Glomerular endothelial cell (primary cell): ENCODE results near the gene MYADML2. TPM values are rescaled to one million over a fixed set of nuclear protein-coding genes. Genes with fewer than 3 reads are reported as not detected.
"Not testable (repeated sequence)": the region's sequence is repeated elsewhere in the genome, so short reads cannot be mapped to it uniquely, and the experiment has no call there.

Experiments used
- DNase-seq: peaks from one replicate; pipeline ENCODE4 v3.0.0-alpha.2; 2011; ENCODE audit warnings: low read depth, low spot score; ENCODE audit errors: extremely low read depth
- total RNA-seq: library from RNA; depleted of rRNA; stranded (reverse); fragments of >200 nt; gene quantifications from 2 replicates; pipeline ENCODE4 v1.2.3, GENCODE V29; 2015

MYADML2 gene
- total RNA-seq, 1 donor from 2014 or later = not detected

DNA sequence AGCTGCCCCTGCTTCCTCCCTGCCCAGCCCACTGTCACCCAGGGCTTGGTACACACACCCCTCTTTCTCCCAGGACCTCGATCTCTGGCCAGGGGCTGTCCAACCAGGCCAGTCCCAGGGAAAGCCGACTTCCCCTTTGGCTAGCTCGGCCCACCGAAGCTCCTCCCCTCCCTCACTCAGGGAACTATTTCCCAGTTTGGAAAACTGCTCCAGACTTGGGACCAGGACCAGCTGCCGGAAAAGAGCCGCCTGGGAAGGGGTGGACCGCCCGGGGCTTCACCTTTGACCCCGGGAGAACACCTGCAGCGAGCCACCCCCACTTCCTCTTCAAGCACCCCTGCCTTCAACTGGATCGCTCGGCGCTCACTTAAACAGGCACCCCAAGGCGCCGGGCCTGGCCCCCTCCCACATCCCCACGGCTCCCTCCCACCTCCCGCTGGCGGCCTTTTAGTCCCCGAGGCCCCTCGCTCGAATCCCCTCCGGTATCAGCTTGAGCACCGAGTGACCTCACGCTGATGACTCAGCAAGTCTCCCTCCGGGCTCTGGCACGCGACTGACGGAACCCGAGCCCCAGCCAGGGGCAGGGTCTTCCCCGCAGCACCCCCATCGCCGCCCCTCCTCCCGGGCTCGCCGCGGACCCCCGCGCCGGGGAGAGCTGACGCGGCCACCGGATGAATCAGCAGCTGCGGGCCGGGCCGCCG is 20.4 kb downstream of the MYADML2 start:
- peak; percentile 42 for DNase-seq

DNA sequence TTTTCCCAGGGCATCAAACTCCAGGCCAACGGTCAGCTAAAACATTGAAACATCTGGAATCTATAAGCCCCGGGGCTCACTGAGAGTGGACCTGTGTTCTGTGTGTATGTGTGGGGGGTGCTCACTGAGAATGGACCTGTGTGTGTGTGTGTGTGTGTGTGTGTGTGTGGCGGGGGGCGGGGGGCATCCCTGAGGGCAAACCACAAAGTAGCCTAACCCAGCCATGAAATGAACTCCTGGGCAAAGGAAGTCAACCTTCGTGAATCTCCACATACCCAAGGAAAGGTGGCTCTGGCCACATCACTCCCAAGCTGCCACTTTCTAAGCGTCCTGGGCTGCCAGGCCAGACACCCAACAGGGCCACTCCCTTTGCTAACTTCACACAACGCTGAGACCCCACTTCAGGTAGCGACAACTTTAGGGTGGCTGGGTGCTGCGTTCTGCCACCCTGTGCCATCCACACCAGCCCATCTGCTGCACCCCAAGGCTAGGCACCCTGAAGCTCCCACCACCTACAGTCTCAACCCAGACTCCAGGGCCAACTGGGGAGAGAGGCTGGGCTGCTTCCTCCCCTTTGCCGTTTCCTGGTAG is 21.1 kb downstream of the MYADML2 start:
- no peak for DNase-seq

DNA sequence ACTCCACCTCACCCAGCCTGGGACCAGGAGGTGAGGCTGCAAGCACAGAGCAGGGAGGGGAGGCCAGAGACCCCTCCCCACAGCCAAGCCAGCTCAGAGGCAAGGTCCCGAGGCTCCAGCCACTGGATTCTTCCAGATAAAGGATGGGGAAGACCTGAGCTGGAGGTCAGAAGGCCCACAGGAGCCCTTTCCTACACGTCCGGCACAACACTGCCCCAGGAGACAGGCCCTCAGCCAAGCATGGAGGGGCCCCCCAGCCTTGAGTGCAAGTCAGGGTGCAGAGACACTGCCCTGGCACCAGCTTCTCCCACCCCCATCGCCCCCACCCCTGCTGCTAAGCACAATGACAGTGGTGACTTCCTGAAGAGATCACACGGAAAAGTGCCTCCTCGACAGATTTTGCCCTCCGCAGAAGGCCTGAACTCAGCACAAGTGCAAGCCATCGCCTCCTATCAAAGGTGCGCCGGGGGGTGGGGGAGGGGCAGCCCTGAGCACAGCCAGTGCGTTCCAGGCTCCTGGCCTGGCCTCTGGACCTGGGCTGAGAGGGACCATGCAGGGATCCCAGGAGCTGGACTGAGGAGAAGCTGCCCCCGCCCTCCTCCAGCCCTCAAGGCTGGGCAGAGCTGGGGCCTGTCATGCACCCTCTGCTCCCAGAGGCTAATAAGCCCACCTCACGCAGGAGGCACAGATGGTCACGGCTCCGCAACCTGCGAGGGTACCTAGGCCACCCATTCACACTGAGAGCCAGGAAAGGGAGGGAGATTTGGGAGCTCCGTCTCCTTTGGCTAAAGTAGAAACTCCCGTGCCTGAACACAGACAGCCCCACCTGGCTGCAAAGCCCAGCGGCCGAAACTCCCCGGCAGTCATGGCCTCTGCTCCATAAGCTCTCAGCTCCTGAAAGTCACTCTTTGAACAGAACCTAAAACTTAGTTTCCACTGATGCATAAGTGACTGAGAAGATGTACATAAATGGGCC is 22.2 kb downstream of the MYADML2 start:
- no peak for DNase-seq

DNA sequence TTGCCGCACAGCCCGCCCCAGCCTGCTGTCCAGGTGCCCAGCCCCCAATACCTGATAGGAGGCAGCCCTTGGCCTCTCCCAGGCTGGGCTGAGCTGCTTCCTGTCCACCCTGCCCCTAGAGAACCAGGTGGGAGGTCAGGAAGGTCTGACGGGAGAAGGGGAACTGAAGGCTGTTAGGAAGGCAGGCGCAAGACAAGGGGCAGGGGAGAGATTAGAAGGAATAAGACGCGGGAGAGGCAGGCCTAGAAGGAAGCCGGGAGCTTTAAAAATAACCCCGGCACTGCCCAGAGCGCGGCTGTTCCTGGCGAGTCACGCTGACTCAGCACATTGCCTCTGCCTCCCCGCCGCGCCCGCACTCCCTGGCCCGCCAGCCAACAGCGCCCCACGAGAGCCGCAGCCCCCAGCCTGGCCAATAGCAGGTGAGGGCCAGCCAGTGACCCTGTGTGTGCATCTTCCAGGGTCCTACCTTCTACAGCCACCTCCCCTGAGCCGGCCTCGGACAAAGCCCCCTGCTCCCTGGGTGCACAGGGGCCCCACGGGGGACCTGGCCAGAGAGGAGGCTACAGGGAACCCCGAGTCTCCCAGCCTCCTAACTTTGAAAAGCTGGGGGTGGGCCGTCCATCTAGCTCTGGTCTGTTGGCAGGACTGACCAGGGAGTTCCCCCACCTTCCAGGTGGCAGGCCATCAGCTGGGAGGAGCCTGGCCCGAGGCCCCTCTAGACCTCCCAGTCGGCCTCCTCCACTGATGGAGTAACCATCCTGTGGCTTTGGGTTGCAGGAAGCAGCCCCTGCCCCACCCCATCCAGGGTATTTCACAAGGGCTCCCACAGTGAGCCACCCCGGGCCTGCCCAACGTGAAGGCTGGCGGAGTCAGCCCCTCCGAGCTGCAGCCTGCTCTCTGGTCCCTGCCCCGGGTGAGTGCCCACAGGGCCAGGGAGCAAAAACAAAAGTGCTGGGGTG is 23.5 kb downstream of the MYADML2 start:
- no peak for DNase-seq

DNA sequence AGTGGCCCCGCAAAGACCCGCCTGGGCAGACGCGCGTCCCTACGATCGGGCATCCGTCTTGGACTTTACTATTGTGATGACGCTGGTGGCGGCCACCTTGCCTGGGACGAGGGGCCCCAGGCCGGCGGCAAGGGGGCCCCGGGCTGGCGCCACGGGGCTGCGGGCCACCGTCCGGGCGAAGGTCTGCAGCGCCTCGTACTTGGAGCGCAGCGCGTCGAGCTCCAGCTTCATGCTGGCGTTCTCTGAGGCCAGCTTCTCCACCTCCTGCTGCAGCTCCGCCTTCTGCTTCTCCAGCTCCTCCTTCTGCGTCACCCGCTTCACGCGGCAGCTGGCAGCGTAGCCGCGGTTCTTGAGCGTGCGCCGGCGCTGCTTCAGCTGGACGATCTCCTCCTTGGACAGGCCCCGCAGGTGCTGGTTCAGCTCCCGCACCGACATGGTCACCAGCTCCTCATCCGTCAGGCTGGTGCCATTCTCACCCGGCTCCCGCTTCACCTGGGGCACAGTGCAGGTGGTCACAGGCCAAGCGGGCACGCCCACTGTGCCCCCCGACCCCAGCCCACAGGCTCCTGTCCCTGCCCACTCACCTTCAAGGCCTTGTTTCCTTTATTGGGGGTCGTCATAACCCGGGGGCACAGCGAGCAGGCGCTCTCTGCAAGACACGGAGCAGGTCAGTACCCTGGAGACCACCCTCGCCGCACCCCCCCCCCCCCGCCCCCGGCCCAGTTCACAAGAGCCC is 24.3 kb downstream of the MYADML2 start:
- DNase-seq = no peak

DNA sequence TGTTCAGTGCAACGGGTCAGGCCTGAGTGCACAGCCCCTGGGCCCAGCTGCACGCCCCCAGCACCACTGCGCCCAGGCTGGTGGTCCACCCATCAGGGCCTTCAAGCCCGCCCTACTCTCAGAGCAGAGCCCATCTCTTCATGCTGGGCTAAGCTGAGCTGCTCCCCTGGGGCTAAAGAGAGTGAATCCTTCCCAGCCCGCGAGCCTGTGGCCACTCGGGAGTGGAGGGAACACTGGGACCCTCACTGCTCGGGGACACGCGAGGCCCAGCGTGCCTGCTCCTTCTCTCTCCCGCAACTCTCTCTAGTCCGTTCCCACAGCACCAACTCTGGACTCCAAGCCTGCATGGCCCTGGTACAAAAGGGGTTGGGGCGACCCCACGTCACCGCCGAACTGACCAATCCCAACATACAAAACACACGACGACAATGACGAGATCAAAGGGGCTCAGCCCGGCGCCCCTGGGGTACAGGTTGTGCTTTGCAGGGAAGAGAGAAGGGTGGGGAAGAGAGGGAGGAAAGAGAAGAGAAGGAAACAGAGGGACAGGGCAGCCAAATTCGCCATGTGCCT is 25.0 kb downstream of the MYADML2 start:
- DNase-seq = no peak

DNA sequence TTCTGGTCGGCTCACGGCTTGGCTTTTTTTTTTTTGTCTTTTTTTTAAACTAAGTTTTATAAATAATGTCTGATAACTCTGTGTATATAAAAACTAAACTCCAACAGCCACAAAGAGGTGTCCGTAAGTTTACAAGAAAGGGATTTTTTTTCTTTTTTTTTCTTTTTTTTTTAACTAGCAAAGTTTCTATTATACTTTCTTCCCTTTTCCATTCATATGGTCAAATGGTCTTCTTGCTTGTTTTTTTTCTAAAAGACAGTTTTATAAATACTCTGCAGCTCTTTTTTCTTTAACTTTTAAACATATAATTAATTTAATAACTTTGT is 25.5 kb downstream of the MYADML2 start:
- DNase-seq = no peak

DNA sequence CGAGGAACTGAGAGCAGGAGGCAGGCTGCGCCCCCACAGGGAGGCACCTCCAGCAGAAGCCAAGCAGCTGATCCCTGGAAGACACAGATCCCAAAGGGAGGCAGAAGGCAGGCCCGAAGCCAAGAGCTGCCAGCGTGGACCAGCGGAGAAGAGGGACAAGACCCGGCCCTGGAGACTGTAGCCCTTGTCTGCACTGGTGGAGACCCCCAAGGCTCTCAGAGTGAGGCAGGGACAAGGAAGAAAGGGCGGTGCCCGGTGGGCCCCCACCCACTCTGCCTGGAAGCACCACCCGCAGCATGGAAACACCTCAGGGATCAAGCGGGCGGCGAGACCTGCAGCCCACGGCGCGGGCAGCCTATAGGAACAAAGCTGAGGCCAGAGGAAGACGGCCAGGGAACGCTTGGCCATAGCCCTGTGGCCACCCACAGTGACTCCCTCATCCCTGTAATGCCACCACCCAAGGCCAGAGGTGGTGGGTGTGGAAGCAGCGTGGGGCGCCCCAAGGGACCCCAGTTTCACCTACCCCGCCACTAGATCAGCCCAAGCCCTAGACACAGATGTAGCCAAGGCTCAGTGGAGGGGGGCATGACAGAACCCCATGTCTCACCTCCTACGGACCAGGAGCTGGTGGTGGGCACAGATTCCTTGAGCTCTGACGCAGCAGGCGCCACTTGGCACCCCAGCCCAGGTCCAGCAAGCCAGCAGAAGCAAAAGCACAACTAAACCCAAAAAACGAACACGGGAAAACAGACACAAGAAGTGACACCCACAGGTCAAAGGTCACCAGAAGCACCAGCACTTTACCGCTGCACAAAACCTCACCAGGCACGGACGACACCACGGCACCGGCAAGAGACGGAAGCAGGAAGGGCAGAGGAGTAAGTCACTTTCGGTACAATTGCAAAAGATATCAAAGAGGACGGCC is 26.2 kb downstream of the MYADML2 start:
- no peak for DNase-seq

DNA sequence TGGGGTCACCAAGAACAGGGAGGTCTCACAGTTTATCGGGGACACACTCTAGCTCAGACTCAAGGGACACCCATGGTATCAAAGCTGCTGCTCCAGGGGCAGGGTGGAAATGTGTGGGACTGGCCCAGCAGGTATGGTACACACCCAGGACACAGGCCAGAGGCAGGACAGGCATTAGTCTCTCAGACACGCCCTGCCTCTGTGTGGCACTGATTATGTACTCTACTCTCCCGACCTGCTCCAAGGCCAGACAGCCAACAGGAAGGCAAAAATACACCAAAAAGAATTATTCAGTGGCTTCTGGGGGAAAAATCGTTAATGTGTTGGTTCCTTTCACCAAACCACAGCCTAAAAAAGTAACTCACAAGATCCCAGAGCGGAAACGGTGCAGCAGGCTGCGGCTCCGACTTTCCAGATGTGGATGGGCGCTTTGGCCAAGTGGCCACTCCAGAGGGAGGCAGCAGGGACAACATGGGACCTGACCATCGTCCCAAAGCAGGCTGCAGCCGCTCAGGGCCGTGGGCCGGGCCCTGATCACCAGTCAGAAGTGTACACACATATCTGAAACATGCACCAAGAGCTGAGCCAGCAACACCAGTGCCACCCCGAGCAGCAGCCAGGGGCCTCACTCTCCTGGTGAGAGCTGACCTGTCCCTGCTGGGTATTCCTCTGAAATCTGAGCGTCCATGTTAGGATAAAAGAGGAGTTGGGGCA is 28.0 kb downstream of the MYADML2 start:
- DNase-seq = no peak

DNA sequence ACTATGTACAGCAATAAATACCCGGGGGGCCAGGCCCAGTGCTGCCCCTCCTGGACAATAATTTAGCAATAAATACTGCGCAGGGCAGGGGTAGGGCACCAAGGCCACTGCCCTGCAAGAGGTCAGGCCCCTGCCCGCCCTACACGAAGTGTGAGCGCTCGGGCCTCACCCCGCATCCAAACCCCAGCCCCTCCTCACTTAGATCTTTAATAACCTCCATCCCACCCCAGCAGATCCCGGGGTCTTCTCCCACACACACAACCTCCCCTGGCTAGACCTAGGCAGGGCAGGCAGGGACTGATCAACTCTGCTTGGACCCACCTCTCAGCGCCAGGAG is 28.7 kb downstream of the MYADML2 start:
- DNase-seq = not testable (repeated sequence)

DNA sequence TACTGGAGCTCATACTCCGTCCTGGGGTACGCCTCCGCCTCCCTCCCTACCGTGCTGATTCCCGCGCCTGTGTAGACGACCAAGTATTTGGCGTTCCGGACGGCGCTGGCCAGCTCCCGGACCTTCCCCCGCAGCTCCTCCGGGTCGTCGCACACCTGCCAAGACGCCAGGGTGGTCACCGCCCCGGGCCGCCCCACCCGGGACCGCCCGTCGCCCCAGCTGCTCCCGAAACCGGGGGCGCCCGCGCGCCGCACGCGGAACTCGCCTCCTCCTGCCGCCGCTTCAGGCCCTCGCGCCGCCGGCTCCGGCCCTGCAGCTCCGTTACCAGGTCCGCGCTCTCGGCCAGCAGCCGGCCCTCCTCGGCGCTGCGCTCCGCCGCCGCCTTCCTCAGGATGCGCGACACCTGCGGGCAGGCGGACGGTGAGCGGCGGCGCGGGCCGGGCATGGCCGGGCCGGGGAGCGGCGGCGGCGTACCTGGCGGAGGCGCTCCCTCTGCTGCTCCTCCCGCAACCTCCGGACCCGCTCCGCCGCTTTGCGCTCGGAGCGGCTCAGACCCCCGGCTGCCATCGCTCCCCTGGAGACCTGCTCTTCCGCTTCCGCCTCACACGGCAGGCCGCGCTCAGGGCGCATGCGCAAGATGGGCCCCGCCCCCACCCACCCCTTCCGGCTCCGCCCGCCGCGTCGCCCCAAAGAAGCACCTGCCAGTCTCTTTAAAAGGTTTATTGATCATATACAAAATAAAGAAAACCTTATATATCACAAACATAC is 29.3 kb downstream of the MYADML2 start, which contains the start of gene SIRT7:
Gene SIRT7 (minus strand): TSS at position 612 of the 768 bp plus-strand sequence. CDS start 45 bp downstream, at position 567.
- no peak for DNase-seq

DNA sequence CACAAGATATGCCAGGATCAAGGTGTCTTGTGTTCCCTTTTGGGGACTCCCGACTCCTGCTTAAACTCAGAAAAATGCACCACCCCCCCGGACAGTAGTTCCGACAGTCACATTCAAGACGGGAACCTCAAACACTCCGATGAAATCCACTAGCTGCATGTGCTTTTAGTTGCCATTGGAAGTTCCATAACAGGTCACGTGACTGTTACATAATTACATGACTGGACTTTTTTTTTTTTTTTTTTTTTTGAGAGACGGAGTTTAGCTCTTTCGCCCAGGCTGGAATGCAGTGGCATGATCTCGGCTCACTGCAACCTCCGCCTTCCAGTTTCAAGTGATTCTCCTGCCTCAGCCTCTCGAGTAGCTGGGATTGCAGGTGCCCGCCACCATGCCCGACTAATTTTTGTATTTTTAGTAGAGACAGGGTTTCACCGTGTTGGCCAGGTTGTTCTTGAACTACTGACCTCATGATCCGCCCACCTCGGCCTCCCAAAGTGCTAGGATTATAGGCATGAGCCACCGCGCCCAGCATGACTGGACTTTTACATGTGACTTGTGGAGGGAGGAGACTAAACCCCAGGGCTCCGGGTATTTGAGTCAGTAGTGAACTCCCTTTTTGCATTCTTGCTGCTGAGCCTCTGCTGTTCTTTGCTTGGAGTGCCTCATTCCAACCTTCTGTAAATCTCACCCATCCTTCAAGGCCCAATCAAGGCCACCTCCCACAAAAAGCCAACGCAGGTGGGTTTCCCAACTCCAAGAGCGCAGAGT is 30.6 kb downstream of the MYADML2 start:
- DNase-seq = no peak

DNA sequence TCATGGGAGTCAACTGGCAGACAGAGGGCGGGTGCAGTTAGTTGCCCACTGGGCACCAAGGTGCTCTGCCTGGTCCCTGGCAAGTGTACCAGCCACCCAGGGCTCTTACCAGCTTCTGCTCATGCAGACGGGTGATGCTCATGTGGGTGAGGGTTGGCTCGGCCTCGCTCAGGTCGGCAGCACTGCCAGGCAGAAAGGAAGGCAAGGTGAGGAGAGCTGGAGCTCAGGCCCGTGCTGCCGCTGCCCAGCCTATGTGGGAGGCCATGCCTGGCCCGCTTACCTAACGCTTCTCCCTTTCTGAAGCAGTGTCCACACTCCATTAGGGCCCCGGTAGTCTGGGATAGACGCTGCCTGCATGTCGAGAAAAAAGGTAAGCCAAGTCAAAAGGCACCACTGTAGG is 31.7 kb downstream of the MYADML2 start:
- DNase-seq = no peak

DNA sequence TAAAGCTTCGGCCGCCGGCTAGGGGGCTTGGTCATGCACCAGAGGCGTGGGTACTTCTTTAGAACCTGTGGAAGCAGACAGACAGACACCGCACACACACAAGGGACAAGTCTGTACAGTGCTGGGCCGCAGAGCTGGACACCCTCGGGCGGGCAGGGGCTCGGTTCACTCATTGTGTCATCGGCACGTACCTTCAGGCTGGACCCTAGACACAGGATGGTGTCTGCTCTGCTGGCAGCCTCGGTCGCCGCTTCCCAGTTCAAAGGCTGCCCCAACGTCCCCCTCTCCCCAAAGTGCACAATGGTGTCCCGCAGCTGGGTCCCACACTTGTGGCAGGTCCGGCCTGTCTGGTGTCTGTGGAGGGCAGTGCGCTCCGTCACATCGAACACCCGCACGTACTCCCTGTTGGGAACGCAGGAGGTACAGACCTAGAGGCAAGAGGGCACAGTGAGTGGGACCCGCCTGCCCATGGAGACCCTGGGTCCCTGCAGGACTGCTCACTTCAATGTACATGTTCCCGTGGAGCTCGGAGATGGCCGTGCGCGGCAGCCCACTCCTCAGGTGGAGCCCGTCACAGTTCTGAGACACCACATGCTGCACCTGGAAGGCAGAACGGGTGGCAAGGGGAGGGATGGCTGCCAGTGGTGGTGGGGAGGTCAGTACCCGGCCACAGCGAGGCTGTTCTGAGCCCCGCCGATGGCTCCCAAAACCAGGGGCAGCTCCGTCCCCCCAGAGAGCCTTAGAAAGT is 32.8 kb downstream of the MYADML2 start:
- no peak for DNase-seq

DNA sequence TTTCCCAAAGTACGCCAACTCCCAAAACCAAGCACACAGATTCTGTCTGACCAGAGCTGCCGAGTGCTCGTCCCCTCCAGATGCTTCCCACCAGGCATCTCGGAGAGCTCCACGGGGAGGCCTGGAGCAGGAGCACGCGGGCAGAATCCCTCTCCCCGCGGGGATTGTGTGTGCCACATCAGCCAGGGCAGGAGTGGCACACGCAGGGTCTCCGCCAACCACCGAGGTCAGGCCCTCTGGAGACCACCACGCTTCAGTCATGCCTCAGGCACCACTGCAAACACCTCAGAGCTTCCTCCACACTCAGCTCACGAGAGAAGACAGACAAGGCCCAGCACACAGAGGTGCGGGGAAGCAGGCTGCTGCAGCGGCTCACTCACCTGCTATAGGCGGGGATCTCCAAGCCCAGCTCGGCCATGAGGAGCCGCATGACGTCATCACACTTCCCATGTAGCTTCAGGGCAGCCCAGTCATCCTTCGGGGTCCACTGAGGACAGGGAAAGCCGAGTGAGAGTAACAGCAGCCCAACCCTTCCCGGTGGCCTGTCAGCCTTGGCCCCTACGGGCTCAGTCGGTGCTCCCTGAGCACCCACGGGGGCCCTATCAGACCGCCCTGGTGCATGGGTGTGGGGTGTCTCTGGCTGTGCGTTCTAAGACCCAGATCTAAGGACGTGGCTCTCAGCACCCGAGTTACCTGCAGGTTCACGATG is 33.5 kb downstream of the MYADML2 start:
- DNase-seq = no peak
